NOMO-1 (cell line): ENCODE results near the gene SPRYD4.
A peak's percentile ranks its signal among the peaks of the same experiment; 100 is the strongest.
"Not testable (repeated sequence)": the region's sequence is repeated elsewhere in the genome, so short reads cannot be mapped to it uniquely, and the experiment has no call there.

ENCODE experiments used
- DNase-seq, 2 experiments: peaks; one replicate each; lab custom pipeline; 2025; ENCODE audit not compliant: unreplicated experiment in 2 of 2; lab: John Stamatoyannopoulos, UW

The SPRYD4 gene

GRCh38 chr12:56476143-56476542 is 7.8 kb downstream of the SPRYD4 start:
- no peak for DNase-seq

- no peak for DNase-seq
Observed at GRCh38 chr12:56476972-56477432, 8.6 kb downstream of the SPRYD4 start.

GRCh38 chr12:56477521-56478225 is 9.3 kb downstream of the SPRYD4 start:
- DNase-seq: no peak

- no peak for DNase-seq
Observed at GRCh38 chr12:56479625-56480024, 11.2 kb downstream of the SPRYD4 start.

GRCh38 chr12:56484566-56484965 is 16.2 kb downstream of the SPRYD4 start:
- no peak for DNase-seq

GRCh38 chr12:56486694-56487093 is 18.3 kb downstream of the SPRYD4 start:
- DNase-seq: no peak

- no peak for DNase-seq
Observed at GRCh38 chr12:56487448-56488040, 19.2 kb downstream of the SPRYD4 start.

- DNase-seq: peak; percentile 13 to 30
Observed at GRCh38 chr12:56488041-56488955, 19.9 kb downstream of the SPRYD4 start, which contains the start of gene GLS2. GLS2 (minus strand) TSS chr12:56488161; CDS start chr12:56488118, 43 bp downstream.

- no peak for DNase-seq
Observed at GRCh38 chr12:56490360-56490759, 22.0 kb downstream of the SPRYD4 start.

- not testable (repeated sequence) for DNase-seq
Observed at GRCh38 chr12:56493409-56494105, 25.2 kb downstream of the SPRYD4 start.

- DNase-seq: not testable (repeated sequence)
Observed at GRCh38 chr12:56494106-56494415, 25.7 kb downstream of the SPRYD4 start.

- not testable (repeated sequence) for DNase-seq
Observed at GRCh38 chr12:56494481-56494880, 26.1 kb downstream of the SPRYD4 start.

- DNase-seq: not testable (repeated sequence)
Observed at GRCh38 chr12:56496704-56497103, 28.3 kb downstream of the SPRYD4 start.

GRCh38 chr12:56498126-56498902 is 29.9 kb downstream of the SPRYD4 start:
- not testable (repeated sequence) for DNase-seq

GRCh38 chr12:56499452-56499851 is 31.1 kb downstream of the SPRYD4 start:
- DNase-seq: not testable (repeated sequence)

GRCh38 chr12:56499879-56500278 is 31.5 kb downstream of the SPRYD4 start:
- DNase-seq: not testable (repeated sequence)

- DNase-seq: no peak
Observed at GRCh38 chr12:56510786-56511185, 42.4 kb downstream of the SPRYD4 start.

- DNase-seq: not testable (repeated sequence)
Observed at GRCh38 chr12:56514014-56514318, 45.6 kb downstream of the SPRYD4 start.

- DNase-seq: no peak
Observed at GRCh38 chr12:56517854-56518253, 49.5 kb downstream of the SPRYD4 start.

GRCh38 chr12:56518570-56518969 is 50.2 kb downstream of the SPRYD4 start:
- no peak for DNase-seq
